PC-3 (cell line): ENCODE results near the gene FAM47B. TPM values are rescaled to one million over a fixed set of nuclear protein-coding genes. Genes with fewer than 3 reads are reported as not detected.

Source experiments
- ATAC-seq: fragments of 200-7000 bp; cut with Tn5 transposase; 2 replicates; pipeline ENCODE4 v1.9.1; 2020; ENCODE audit warnings: mild to moderate bottlenecking, moderate library complexity
- BruUV-seq: library from RNA; stranded (reverse); fragments of 400-500 nt; replicated peaks from 2 replicates; lab custom pipeline; 2021; lab: Mats Ljungman, UMichigan
- CTCF ChIA-PET: fragments of 300-600 bp; sonication (Branson Sonifier 250); formaldehyde crosslinking; loops from one replicate; lab custom pipeline; 2022; ENCODE audit warnings: antibody characterized with exemption; lab: Charles Lee
- POLR2A ChIA-PET: fragments of 300-600 bp; sonication (Branson Sonifier 250); formaldehyde crosslinking; loops from one replicate; lab custom pipeline; 2022; ENCODE audit warnings: antibody characterized with exemption; ENCODE audit not compliant: unreplicated experiment; lab: Charles Lee
- DNase-seq: peaks from one replicate; pipeline ENCODE4 v3.0.0-alpha.2; 2015
- H2AFZ ChIP-seq: fragments of 300-600 bp; sonication (generic); 2 replicates; pipeline ENCODE4 v1.6.0; 2016; ENCODE audit warnings: antibody characterized with exemption, low read length
- H3F3A ChIP-seq: fragments of 300-600 bp; sonication (generic); one replicate; pipeline ENCODE4 v1.6.0; 2017; ENCODE audit warnings: antibody characterized with exemption, low read length, control low read depth, mild to moderate bottlenecking; ENCODE audit not compliant: unreplicated experiment
- H3K27ac ChIP-seq: fragments of 300-600 bp; sonication (generic); 2 replicates; pipeline ENCODE4 v1.5.1; 2016; ENCODE audit warnings: mild to moderate bottlenecking, low read length
- H3K27me3 ChIP-seq: fragments of 300-600 bp; sonication (generic); 2 replicates; pipeline ENCODE4 v1.6.1; 2016; ENCODE audit warnings: low read length, mixed read lengths
- H3K36me3 ChIP-seq: fragments of 300-600 bp; sonication (generic); 2 replicates; pipeline ENCODE4 v1.6.1; 2016; ENCODE audit warnings: low read depth, mixed run types, low read length, mixed read lengths
- H3K4me1 ChIP-seq: fragments of 300-600 bp; sonication (generic); 2 replicates; pipeline ENCODE4 v1.5.1; 2016; ENCODE audit warnings: low read length; ENCODE audit not compliant: insufficient read depth
- H3K4me2 ChIP-seq: fragments of 300-600 bp; sonication (generic); 2 replicates; pipeline ENCODE4 v1.6.0; 2016; ENCODE audit warnings: low read length
- H3K4me3 ChIP-seq: fragments of 300-600 bp; sonication (generic); 2 replicates; pipeline ENCODE4 v1.5.1; 2016; ENCODE audit warnings: mild to moderate bottlenecking, low read length, mixed read lengths
- H3K79me2 ChIP-seq: fragments of 300-600 bp; sonication (generic); 2 replicates; pipeline ENCODE4 v1.6.1; 2017; ENCODE audit warnings: low read length, mixed read lengths
- H3K9ac ChIP-seq: fragments of 300-600 bp; sonication (generic); 2 replicates; pipeline ENCODE4 v1.6.0; 2016; ENCODE audit warnings: mild to moderate bottlenecking, low read length
- H3K9me2 ChIP-seq: fragments of 300-600 bp; sonication (generic); replicated peaks from 2 replicates; pipeline ENCODE4 v1.6.1; 2016; ENCODE audit warnings: mixed run types, low read length, mixed read lengths
- H3K9me3 ChIP-seq: fragments of 300-600 bp; sonication (generic); 2 replicates; pipeline ENCODE4 v1.6.1; 2016; ENCODE audit warnings: low read length, mixed read lengths
- H4K20me1 ChIP-seq: fragments of 300-600 bp; sonication (generic); 2 replicates; pipeline ENCODE4 v1.6.1; 2016; ENCODE audit warnings: low read length, mixed read lengths
- EZH2 ChIP-seq: fragments of 300-600 bp; sonication (generic); IDR thresholded peaks from one replicate; pipeline ENCODE4 v1.6.1; 2017; ENCODE audit warnings: antibody characterized with exemption, mild to moderate bottlenecking, low read length; ENCODE audit not compliant: unreplicated experiment
- EZH2phosphoT487 ChIP-seq: fragments of 300-600 bp; sonication (generic); IDR thresholded peaks from 2 replicates; pipeline ENCODE4 v1.6.1; 2018; ENCODE audit warnings: mild to moderate bottlenecking, antibody characterized with exemption, low read length, borderline replicate concordance
- intact Hi-C: fragments of 100-400 bp; cut with micrococcal nuclease; formaldehyde crosslinking; loops from 2 replicates; pipeline ENCODE4 v1.9.0; 2023
- total RNA-seq: library from RNA; depleted of rRNA; stranded (reverse); fragments of >200 nt; gene quantifications from 2 replicates; pipeline ENCODE4 v1.2.3, GENCODE V29; 2014
- TF ChIP-seq, protein P1 (sequence below): fragments of 300-600 bp; sonication (generic); conservative IDR thresholded peaks from 2 replicates; pipeline ENCODE4 v1.5.1; 2017; ENCODE audit warnings: antibody characterized with exemption, low read depth, mild to moderate bottlenecking, low read length

Gene FAM47B
- total RNA-seq, 1 experiment from 2014 or later, result not detected

DNA sequence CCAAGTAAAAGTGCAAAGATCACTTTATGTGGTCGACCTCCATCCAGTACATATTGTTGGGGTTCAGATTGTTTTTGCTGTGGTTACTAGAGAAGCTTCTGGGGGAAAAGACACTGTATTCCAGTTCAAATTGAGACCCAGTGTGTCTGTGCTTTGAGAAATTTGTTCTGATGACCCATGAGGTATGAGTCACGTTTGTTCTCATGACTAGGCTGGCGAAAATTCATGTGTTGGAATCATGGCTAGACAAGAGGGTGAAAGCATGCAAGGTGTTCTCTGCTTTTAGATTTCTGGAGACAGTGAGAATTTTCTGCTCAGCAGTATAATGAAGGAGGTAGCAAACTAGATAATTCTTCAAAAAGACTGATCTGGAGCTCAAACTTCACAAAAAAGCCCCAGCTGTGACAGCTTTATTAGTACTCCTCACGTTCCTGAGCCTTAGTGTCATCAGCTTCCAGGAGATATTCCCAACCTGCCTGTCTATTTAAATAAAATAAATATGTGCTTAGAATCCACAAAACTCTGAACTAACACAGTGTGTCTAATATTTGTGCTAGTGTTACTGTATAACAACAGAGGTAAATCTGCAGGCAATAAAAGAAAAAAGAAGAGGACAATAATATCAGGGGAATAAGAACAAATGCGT is 24.4 kb upstream of the FAM47B start:
- Histone ChIP-seq H3K4me1 (peaks cover 14% of the 10 kb centered on the region; the same call in 1 of the 2 replicates), H3K9me2 (no peaks in the 10 kb centered on the region), H2AFZ (peak overlapping the region; percentile 32; the same call in 1 of the 2 replicates), H3K27ac (peak overlapping the region; percentile 21; the same call in 1 of the 2 replicates), H4K20me1 (no peaks in the 10 kb centered on the region), H3K9ac (no peak overlapping the region), H3K36me3 (no peaks in the 10 kb centered on the region), H3F3A (no peaks in the 10 kb centered on the region), H3K9me3 (no peaks in the 10 kb centered on the region), H3K27me3 (no peaks in the 10 kb centered on the region), H3K4me3 (peak overlapping the region; percentile 26; the same call in 1 of the 2 replicates), H3K79me2 (no peaks in the 10 kb centered on the region), H3K4me2 (peak overlapping the region; percentile 59)
- peak; percentile 51 for DNase-seq
- no TSS peak for BruUV-seq
- CTCF ChIA-PET, result interaction anchor here (1.0 kb wide), 1 partner anchor 280 kb away, joined by 4 read pairs; no protein-coding TSS in a partner anchor
- ATAC-seq, result peak; percentile 71
- POLR2A ChIA-PET, result no interaction called here
- TF ChIP-seq EZH2phosphoT487, result no peak
- intact Hi-C loops, result loop anchor here (5.0 kb wide), 1 partner anchor 179 kb away; no protein-coding TSS in a partner anchor

DNA sequence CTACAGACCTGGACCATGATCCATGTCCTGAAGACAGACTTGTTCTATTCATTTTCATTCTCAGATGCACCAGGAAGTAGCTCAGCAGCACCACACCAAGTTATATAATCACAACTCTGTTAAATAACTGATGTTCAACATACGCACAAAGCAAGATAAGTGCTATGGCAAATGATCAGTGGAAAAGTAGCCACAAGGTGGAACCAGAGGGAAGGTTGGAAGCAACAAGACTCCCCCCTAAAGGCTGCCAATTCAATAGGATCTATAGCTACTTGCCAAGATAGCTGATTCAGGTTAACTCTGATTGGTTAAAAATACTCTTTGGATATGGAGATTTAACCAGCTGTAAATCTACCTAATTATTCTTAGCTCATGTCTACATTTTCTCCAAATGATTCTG is 23.7 kb upstream of the FAM47B start:
- no peaks in the 10 kb centered on the region for H3K79me2 ChIP-seq
- no peaks in the 10 kb centered on the region for H3K36me3 ChIP-seq

DNA sequence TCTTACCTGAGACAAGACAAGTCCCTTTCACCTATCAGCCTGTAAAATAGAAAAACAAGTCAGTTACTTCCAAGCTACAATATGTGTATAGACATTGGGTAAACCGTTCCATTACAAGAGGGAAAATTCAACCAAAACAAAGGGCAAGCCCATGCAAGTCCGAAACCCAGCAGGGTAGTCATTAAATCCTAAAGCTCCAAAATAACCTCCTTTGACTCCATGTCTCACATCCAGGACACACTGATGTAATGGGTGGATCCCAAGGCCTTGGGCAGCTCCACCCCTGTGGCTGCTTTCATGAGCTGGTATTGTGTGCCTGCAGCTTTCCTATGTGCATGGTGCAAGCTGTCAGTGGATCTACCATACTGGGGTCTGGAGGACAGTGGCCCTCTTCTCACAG is 14.7 kb upstream of the FAM47B start:
- ChIA-PET CTCF (no interaction called here), POLR2A (no interaction called here)
- H3K9me2 ChIP-seq, result no peaks in the 10 kb centered on the region
- no peak overlapping the region for H3K9ac ChIP-seq
- no TSS peak for BruUV-seq
- no peak overlapping the region for H2AFZ ChIP-seq
- H3K36me3 ChIP-seq, result no peaks in the 10 kb centered on the region
- no peaks in the 10 kb centered on the region for H4K20me1 ChIP-seq
- no peak overlapping the region for H3K4me2 ChIP-seq
- intact Hi-C loops, result no loop called here
- no peaks in the 10 kb centered on the region for H3F3A ChIP-seq
- H3K4me1 ChIP-seq, result no peaks in the 10 kb centered on the region
- H3K27me3 ChIP-seq, result no peaks in the 10 kb centered on the region
- H3K4me3 ChIP-seq, result no peak overlapping the region
- ATAC-seq, result no peak
- TF ChIP-seq, protein P1, sequence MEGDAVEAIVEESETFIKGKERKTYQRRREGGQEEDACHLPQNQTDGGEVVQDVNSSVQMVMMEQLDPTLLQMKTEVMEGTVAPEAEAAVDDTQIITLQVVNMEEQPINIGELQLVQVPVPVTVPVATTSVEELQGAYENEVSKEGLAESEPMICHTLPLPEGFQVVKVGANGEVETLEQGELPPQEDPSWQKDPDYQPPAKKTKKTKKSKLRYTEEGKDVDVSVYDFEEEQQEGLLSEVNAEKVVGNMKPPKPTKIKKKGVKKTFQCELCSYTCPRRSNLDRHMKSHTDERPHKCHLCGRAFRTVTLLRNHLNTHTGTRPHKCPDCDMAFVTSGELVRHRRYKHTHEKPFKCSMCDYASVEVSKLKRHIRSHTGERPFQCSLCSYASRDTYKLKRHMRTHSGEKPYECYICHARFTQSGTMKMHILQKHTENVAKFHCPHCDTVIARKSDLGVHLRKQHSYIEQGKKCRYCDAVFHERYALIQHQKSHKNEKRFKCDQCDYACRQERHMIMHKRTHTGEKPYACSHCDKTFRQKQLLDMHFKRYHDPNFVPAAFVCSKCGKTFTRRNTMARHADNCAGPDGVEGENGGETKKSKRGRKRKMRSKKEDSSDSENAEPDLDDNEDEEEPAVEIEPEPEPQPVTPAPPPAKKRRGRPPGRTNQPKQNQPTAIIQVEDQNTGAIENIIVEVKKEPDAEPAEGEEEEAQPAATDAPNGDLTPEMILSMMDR, result no peak
- TF ChIP-seq EZH2 (no peak), EZH2phosphoT487 (no peak)
- no peak overlapping the region for H3K27ac ChIP-seq
- H3K9me3 ChIP-seq, result no peaks in the 10 kb centered on the region
- DNase-seq, result no peak
- H3K79me2 ChIP-seq, result no peaks in the 10 kb centered on the region

More for the DNA sequence above, 23.7 kb upstream of the FAM47B start:
- Histone ChIP-seq H3K4me2 (peak overlapping the region; percentile 59), H2AFZ (0 out of 2 replicates have a peak overlapping the region, but pooled peaks have one; percentile 32), H3K9ac (no peak overlapping the region), H3K4me1 (peaks cover 14% of the 10 kb centered on the region; the same call in 1 of the 2 replicates), H4K20me1 (no peaks in the 10 kb centered on the region), H3F3A (no peaks in the 10 kb centered on the region), H3K9me3 (no peaks in the 10 kb centered on the region), H3K9me2 (no peaks in the 10 kb centered on the region), H3K27me3 (no peaks in the 10 kb centered on the region), H3K27ac (no peak overlapping the region), H3K4me3 (0 out of 2 replicates have a peak overlapping the region, but pooled peaks have one; percentile 26)
- DNase-seq, result peak; percentile 67
- ChIA-PET POLR2A (no interaction called here), CTCF (interaction anchor here (1.0 kb wide), 1 partner anchor 280 kb away, joined by 4 read pairs; no protein-coding TSS in a partner anchor)
- peak; percentile 70 for ATAC-seq
- no peak for TF ChIP-seq EZH2phosphoT487
- TF ChIP-seq EZH2, result no peak
- TF ChIP-seq, protein P1, result peak; percentile 71
- BruUV-seq, result no TSS peak
- intact Hi-C loops, result loop anchor here (5.0 kb wide), 1 partner anchor 178 kb away; no protein-coding TSS in a partner anchor
